Heart left ventricle (tissue), 16 donors: ENCODE measurements around the gene IL4R. TPM values are rescaled to one million over a fixed set of nuclear protein-coding genes. Genes with fewer than 3 reads are reported as not detected.

Experiments used
- ATAC-seq, 4 donors: fragments of 200-7000 bp; cut with Tn5 transposase; one replicate each; pipeline ENCODE4 v1.9.1; 2020 to 2022; ENCODE audit warnings: moderate library complexity in 4 of 4, mild to moderate bottlenecking in 3 of 4, moderate number of reproducible peaks in 1 of 4
- DNase-seq, 5 donors: peaks; one replicate each; pipeline ENCODE4 v3.0.0-alpha.2; 2020
- H3K27ac ChIP-seq, 12 donors: fragments of 200-600 bp; sonication (generic) in 4 of 12; one replicate each; pipeline versions ENCODE4 v1.5.0 to v1.8.0; 2016 to 2022; ENCODE audit warnings: mild to moderate bottlenecking in 2 of 12
- H3K27me3 ChIP-seq, 9 donors: fragments of 200-600 bp; sonication (generic) in 2 of 9; one replicate each; pipeline versions ENCODE4 v1.5.1 to v1.8.0; 2016 to 2022; ENCODE audit warnings: mild to moderate bottlenecking in 3 of 9
- H3K36me3 ChIP-seq, 9 donors: fragments of 200-600 bp; sonication (generic) in 2 of 9; one replicate each; pipeline versions ENCODE4 v1.5.0 to v1.8.0; 2018 to 2022; ENCODE audit warnings: mild to moderate bottlenecking in 2 of 9
- H3K4me1 ChIP-seq, 12 donors: fragments of 200-600 bp; sonication (generic) in 4 of 12; one replicate each; pipeline versions ENCODE4 v1.5.0 to v1.8.0; 2016 to 2022; ENCODE audit warnings: mild to moderate bottlenecking in 3 of 12
- H3K4me3 ChIP-seq, 12 donors: fragments of 200-600 bp; sonication (generic) in 4 of 12; one replicate each; pipeline versions ENCODE4 v1.5.0 to v1.8.0; 2017 to 2022; ENCODE audit warnings: mild to moderate bottlenecking in 9 of 12, moderate library complexity in 4 of 12
- H3K9me3 ChIP-seq, 12 donors: fragments of 200-600 bp; sonication (generic) in 4 of 12; one replicate each; pipeline versions ENCODE4 v1.5.0 to v1.8.0; 2016 to 2022; ENCODE audit warnings: mild to moderate bottlenecking in 1 of 12
- POLR2A ChIP-seq, 2 donors: fragments of 450-650 bp; IDR thresholded peaks; one replicate each; pipeline ENCODE4 v1.6.1; 2017; ENCODE audit warnings: antibody characterized with exemption in 2 of 2, mild to moderate bottlenecking in 2 of 2, moderate library complexity in 2 of 2
- WGBS, 4 donors: extraction: QIAGEN DNeasy Blood & Tissue Kit in 2 of 4; methylation state at CpG; one replicate each; pipeline versions ENCODE4 v1.1.5 to v1.1.7; 2013 to 2018; 5-methylcytosine and 5-hydroxymethylcytosine counted together
- intact Hi-C, 10 donors: fragments of 100-400 bp; cut with DNase I; formaldehyde crosslinking; loops; one replicate each; pipeline versions ENCODE4 v1.11.1 to v1.14.2; 2022
- polyA plus RNA-seq, 2 donors: library from polyadenylated mRNA; stranded (reverse); fragments of 200-250 nt; gene quantifications; one replicate each; pipeline ENCODE4 v1.2.3, GENCODE V29; 2013
- total RNA-seq, 9 donors: library from RNA; depleted of rRNA in 2 of 9; stranded (reverse); fragments of >200 nt in 2 of 9; fragmentation: NEBNext Ultra II Directional in 3 of 9; extraction: Animal tissue kit (Norgen Biotek cat#: 25700) in 3 of 9; gene quantifications; one replicate each; pipeline versions ENCODE4 v1.1.0 to v1.2.4, GENCODE V29; 2016 to 2023
- TF ChIP-seq, protein P1 (sequence below), 12 donors: fragments of 200-600 bp; sonication (generic) in 4 of 12; IDR thresholded peaks; one replicate each; pipeline versions ENCODE4 v1.5.0 to v1.8.0; 2018 to 2022; ENCODE audit warnings: antibody characterized with exemption in 12 of 12, mild to moderate bottlenecking in 5 of 12
- donor health status: ischemic (EF 13 %, LVEDD 7.1; RV severe dilation, severe dysfunction).
- donor health status: healthy with polysubstance abuse.
- donor health status: DM: no; HTN: yes; CAD: no.
- donor health status: DM: no; HTN: no; CAD: no.
- donor health status: ischemic (EF 25% LVEDD 6.9; RV normal size, moderate dysfunction).
- donor health status: ischemic (EF 25% LVEDD 5.7; RV mildly dilated, moderate dysfunction).
- donor health status: healthy.
- donor health status: DM: yes; HTN: yes; CAD: no.
- donor health status: ischemic (EF 35%, LVEDD 5.7; RV mildly dilated, moderate dysfunction).
- donor health status: nonischemic (EF 11% LVEDD 7.7; RV severe dilation, severe dysfunction).
- donor health status: DM: yes; HTN: yes; CAD: no.
- donor health status: PGD.
- donor health status: ischemic (EF 29% LVEDD 5.4; RV normal size, mild dysfunction).
- donor health status: nonischemic (EF 23%, LVEDD 6.1; RV moderate dilation, normal function).

The IL4R gene
- total and polyA plus RNA-seq, 11 donors: 5.8 to 47.4 (median 8.2) TPM

DNA sequence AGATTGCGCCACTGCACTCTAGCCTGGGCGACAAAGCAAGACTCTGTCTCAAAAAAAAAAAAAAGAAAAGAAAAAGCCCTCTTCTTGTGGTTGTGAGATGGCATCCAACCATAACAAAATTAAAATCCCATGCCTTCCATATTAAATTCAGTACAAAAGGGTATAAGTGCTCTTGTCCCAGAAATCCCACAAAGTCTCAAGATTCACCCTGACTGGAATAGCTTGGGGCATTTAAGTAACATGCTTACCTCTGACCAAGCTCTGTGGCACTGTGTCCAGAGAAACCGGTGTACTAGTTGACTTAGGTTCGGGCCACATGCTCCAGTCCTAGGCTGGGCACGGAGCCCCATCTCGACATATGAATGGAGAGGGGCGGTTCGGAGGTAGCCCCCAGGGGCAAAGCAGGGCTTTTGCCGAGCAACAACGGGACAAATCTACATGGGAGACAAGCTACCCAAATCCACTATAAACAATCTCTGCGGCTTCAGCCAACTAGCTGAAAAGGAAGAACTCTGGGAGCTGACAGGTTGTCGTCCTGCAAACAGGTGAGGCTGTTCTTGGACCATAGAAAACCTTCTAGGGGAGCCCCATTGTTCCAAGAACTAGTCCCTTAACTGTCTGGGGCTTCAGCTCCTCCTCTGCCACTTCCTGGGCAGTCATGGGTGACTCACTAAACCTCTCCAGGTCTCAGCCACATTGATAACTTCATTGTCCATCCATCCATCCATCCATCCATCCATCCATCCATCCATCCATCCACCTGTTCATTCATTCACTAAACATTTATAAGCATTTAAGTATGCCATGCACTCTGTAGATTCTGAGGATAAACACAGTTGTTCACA, 10.3 kb upstream of the IL4R start:
- no peak overlapping the region for H3K27ac ChIP-seq
- peaks cover 0 to 17% (median 0%) of the 10 kb centered on the region in 12 donors for H3K4me1 ChIP-seq
- H3K9me3 ChIP-seq: no peaks in the 10 kb centered on the region
- DNase-seq: no peak
- H3K36me3 ChIP-seq: no peaks in the 10 kb centered on the region
- no peak overlapping the region for H3K4me3 ChIP-seq
- no peak for ATAC-seq
- WGBS, 4 donors: 85 to 87% (median 86%) methylated on average over 11 to 12 of the region's 12 CpGs
- intact Hi-C loops: no loop called here
- TF ChIP-seq, protein P1, sequence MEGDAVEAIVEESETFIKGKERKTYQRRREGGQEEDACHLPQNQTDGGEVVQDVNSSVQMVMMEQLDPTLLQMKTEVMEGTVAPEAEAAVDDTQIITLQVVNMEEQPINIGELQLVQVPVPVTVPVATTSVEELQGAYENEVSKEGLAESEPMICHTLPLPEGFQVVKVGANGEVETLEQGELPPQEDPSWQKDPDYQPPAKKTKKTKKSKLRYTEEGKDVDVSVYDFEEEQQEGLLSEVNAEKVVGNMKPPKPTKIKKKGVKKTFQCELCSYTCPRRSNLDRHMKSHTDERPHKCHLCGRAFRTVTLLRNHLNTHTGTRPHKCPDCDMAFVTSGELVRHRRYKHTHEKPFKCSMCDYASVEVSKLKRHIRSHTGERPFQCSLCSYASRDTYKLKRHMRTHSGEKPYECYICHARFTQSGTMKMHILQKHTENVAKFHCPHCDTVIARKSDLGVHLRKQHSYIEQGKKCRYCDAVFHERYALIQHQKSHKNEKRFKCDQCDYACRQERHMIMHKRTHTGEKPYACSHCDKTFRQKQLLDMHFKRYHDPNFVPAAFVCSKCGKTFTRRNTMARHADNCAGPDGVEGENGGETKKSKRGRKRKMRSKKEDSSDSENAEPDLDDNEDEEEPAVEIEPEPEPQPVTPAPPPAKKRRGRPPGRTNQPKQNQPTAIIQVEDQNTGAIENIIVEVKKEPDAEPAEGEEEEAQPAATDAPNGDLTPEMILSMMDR (IDR thresholded peaks at IDR 0.05): no peak
- TF ChIP-seq POLR2A (IDR thresholded peaks at IDR 0.05): no peak
- H3K27me3 ChIP-seq: no peaks in the 10 kb centered on the region

DNA sequence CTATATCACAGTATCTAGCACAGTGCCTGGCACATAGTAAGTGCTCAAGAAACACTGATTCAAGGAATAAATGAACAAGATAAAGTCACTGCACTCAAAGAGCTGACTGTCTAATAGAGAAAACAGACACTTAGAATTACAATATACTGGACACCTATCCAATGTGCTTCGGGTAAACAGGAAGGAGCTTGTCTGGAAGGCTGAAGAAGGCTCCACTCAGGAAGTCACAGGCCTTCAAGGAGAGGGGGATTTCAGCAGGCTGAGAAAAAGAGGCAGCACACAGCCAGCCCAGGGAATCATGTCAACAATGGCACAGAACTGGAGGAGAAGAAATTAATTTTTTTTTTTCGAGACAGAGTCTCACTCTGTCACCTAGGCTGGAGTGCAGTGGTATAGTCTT, 9.7 kb upstream of the IL4R start:
- Histone ChIP-seq H3K27me3 (no peaks in the 10 kb centered on the region), H3K4me1 (peaks cover 0 to 17% (median 0%) of the 10 kb centered on the region in 12 donors), H3K27ac (no peak overlapping the region), H3K36me3 (no peaks in the 10 kb centered on the region), H3K9me3 (peaks cover 0 to 4% (median 0%) of the 10 kb centered on the region in 12 donors), H3K4me3 (no peak overlapping the region)
- no peak for DNase-seq
- no peak for ATAC-seq
- TF ChIP-seq POLR2A (IDR thresholded peaks at IDR 0.05): no peak
- TF ChIP-seq, protein P1 (IDR thresholded peaks at IDR 0.05): no peak
- intact Hi-C loops: no loop called here
- 45 to 56% (median 55%) methylated on average over 2 of the region's 2 CpGs for WGBS, 4 donors

DNA sequence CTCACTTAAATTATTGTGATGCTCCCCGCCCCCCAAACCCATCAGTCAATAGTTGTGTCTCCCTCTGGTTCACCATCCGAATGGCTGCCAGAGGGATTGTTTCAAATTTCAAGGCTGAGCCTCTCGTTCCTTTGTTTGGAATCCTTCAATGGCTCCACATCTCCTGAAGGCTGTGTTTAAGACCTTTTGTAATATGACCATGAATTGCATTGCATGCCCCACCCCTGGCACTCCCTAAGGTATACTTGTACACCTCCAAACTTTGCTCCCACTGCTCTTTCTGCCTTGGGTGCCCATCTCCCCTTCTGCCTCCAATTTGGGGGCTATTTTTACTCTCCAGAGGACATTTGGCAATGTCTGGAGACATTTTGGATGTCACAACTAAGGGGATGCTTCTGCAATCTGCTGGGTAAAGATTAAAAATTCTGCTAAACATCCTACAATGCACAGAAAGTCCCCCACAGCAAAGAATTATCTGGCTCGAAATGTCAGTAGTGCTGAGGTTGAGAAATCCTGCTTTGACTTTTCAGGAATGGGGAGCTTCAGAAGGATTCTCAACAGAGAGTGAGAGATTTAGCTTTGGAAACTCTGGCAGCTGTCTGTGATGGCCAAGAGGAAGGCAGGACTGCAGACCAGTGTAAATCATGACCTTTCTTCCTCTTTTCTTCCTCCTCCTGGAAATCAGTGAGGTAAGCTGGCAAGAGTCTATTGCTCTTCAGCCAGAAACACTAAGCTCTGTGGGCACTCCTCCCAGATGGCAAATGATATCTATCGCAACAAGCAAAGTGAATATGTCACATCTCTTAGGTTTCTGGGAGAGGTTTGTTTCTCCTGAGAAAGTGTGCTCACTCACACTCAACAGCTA, 8.7 kb upstream of the IL4R start:
- ATAC-seq: peak in 1 of 4 donors; percentile 41
- Histone ChIP-seq H3K36me3 (no peaks in the 10 kb centered on the region), H3K4me1 (peaks cover 0 to 17% (median 0%) of the 10 kb centered on the region in 12 donors), H3K27ac (peak overlapping the region in 1 of 12 donors; percentile 62), H3K27me3 (no peaks in the 10 kb centered on the region), H3K4me3 (no peak overlapping the region), H3K9me3 (peaks cover 0 to 4% (median 0%) of the 10 kb centered on the region in 12 donors)
- WGBS, 4 donors: 74 to 77% (median 76%) methylated on average over 5 of the region's 5 CpGs
- no peak for TF ChIP-seq POLR2A (IDR thresholded peaks at IDR 0.05)
- TF ChIP-seq, protein P1 (IDR thresholded peaks at IDR 0.05): no peak
- DNase-seq: no peak
- intact Hi-C loops: no loop called here
